GM18507 (cell line): ENCODE results near the gene GNE.
"Not testable (repeated sequence)": the region's sequence is repeated elsewhere in the genome, so short reads cannot be mapped to it uniquely, and the experiment has no call there.

Experiments used
- DNase-seq: peaks from one replicate; pipeline ENCODE4 v3.0.0; 2011; ENCODE audit warnings: low read depth; ENCODE audit not compliant: insufficient read length; ENCODE audit errors: extremely low spot score
- FAIRE-seq: peaks from 2 replicates; lab custom pipeline; 2011; peaks lifted over from hg19 to GRCh38; lab: Jason Lieb, UNC

The GNE gene

DNA sequence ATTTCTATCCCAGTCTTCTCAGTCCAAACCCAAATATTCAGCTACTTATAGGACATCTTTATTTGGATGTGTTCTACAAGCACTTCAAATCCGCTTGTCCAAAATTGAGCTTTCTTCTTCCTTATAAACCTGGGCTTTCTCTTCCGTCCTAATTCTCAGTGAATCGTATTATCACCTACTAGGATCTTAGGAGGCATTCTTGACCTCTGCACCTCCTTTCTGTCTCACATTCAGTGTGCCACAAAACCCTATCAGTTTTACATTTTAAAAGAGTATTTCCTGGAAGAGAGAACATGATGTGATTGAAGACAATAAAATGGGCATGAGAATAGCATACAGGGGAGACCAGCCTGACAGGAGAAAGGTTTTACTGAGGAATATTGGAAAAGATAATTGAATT, 16.8 kb upstream of the GNE start:
- FAIRE-seq (no peak), DNase-seq (no peak)

DNA sequence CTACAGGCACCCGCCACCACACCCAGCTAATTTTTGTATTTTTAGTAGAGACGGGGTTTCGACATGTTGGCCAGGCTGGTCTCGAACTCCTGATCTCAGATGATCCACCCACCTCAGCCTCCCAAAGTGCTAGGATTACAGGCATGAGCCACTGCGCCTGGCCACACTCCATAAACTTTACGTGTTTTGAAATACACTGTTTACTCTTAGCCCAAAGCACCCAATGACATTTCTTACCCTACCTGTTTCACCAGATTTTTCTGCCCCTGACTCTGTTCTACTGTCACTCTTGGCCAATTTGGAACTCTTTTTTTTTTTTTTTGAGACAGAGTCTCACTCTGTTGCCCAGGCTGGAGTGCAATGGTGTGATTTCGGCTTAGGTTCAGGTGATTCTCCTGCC, 15.1 kb upstream of the GNE start:
- not testable (repeated sequence) for FAIRE-seq, DNase-seq

DNA sequence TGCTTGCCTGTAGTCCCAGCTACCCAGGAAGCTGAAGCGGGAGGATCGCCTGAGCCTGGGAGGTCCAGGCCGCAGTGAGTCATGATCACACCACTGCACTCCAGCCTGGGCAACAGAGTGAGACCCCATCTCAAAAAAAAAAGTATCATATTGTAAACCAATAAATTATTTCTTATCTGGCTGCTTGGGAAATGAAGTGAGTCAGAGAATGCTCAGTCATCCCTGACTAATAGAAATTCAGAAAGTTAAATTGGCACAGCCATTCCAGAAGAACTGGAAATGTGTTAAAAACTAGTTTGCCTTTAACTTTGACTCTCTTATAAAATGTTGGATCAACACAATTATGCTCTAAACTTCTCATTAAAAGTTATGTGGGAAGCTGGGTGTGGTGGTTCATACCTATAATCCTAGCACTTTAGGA, 9.8 kb upstream of the GNE start:
- DNase-seq (no peak), FAIRE-seq (no peak)

DNA sequence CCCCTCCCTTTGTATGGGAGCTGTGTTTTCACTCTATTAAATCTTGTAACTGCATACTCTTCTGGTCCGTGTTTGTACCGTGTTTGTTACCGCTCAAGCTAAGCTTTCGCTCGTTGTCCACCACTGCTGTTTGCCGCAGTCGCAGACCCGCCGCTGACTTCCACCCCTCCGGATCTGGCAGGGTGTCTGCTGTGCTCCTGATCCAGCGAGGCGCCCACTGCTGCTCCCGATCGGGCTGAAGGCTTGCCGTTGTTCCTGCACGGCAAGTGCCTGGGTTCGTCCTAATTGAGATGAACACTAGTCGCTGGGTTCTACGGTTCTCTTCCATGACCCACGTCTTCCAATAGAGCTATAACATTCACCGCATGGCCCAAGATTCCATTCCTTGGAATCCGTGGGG, 6.6 kb upstream of the GNE start:
- DNase-seq = no peak
- no peak for FAIRE-seq

DNA sequence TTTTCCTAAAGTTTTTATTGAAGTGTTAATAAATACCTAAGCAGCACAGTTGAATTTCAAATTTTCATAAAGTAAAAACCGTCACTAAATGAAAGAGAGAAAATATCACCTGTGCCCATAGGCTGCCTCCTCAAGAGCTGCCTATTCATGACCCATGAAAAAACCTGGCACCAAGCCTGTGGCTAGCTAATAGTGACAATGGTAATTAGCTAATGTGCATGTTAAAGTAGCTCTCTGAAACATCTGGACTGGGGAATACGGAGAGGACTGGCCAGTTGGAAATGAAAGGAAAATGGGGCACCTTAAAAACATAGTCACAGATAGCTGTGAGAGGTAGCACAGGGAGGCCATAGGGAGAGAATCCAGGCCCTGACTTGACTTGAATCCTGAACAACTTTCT, 5.4 kb upstream of the GNE start:
- no peak for DNase-seq

DNA sequence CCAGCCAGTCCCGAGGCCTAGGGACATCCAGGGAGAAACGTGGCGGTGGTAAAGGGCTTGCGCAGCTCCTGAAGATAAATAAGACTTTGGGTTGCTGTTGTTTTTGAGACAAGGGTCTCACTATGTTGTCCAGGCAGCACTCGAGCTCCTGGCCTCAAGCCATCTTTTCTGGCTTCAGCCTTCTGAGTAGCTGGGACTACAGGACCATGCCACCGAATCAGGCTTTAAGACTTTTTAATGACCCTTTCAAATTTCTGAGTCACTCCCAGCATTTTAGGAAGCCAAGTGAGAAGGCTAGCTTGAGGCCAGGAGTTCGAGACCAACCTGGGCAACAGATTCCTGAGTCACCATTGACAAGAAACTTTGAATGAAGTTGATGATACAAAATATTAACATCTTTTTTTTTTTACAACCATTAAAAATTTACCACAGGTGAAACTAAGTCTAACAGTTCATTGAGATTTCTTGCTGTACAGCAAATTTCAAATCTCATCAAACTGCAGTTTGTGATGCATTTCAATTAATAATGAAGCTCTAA, 817 bp upstream of the GNE start:
- no peak for DNase-seq
- FAIRE-seq = no peak

More for the DNA sequence above, 5.4 kb upstream of the GNE start:
- no peak for FAIRE-seq

DNA sequence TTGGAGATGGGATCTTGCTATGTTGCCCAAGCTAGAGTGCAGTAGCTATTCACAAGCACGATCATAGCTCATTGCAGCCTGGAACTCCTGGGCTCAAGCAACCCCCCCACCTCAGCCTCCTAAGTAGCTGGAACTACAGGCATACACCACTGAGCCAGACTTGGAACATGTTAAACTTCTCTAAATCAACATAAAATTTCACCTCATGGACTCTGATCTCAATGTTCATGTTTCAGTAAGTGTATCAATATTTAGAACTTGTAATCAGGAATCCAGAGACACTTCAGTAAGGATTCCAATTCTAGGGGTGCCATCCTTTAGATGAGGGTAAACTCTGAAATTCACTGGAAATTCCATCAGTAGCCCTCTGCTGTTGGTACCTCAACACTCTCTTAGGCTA, 6.8 kb downstream of the GNE start:
- DNase-seq (no peak), FAIRE-seq (no peak)

DNA sequence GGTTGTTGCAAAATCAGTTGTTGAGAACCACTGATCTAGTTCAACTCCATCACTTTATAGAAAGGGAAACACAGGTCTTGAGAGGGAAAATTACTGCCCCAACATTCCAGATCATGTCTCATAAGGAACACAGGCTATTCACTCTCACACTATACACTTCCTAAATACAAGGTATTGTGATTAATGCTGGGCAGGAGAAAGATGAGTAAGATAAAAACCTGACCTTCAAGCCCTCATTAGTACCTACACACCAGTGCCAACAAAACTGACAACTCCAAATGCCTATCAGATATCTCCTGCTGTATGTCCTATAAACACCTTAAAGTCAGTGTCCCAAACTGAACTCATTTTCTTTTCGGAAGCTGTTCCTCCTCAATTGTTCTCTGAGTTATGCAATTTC, 8.2 kb downstream of the GNE start:
- DNase-seq (no peak), FAIRE-seq (peak; percentile 18)

DNA sequence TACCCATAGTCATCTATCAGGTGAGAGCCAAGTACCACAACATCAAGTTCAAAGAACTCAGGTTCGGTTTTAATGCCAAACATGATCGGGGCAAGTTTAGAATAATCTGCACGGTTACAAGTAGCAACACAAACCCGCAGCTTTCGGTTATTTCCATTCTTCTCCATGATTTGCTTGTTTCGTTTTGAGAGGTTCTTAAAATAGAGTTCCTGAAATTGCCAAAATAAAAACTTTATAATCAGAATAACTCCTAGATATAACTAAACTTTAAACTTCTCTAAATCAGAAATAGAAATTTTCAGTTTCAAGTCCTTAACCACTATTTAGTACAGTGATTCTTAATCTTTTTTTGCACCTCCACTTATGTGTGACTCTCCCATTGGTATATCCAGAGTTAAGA, 9.1 kb downstream of the GNE start:
- DNase-seq = no peak
- FAIRE-seq = peak; percentile 71

DNA sequence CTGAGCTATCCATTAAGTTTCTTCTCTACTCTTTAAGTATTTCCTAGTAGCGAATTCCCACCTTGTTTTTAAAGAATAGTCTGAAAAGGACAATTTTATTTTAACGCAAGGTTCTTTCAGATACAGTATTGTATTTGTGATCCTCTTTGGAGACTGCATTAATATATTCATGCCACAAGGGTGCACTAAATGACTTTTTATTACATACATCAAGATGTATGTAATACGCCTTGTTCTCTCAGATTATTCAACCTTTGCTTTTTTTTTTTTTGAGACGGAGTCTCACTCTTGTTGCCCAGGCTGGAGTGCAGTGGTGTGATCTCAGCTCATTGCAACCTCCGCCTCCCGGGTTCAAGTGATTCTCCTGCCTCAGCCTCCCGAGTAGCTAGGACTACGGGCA, 10.2 kb downstream of the GNE start:
- not testable (repeated sequence) for DNase-seq

DNA sequence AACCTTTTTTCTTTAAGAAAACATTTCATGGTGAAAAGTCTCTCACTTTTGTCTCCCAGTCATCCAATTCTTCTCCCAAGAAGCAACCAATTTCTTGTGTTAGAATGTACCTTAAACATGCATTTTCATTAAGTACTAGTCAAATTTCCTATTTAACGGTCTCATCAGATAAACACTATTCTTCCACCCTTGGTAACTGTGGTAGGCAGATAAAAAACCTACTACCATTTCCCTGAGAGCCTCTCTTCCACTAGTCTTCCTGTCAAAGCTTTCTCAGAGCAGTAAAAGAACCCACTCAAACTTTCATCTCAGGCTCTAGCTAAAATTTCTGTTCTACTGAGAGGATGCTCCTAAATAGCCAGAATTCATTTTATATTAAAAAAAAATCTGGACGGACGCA, 10.9 kb downstream of the GNE start:
- DNase-seq (no peak), FAIRE-seq (no peak)

More for the DNA sequence above, 10.2 kb downstream of the GNE start:
- FAIRE-seq = peak; percentile 31

DNA sequence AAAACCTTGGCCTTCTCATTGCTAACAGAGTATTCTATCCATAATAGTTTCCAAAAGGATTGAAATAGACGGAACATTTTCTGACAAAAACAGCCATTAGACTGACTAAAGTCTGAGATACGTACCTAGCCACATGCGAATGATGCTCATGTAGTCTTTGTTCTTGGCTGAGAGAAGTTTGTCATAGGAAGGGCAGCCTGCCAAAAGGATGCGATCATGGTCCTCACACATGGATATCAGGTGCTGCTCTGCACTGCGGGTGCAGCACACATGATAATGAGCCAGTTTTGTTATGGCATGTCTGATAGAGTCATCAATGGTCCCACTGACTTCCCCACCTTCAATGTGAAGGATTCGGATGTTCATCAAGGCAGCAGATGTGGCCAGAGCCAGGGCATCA, 12.3 kb downstream of the GNE start:
- no peak for DNase-seq
- no peak for FAIRE-seq

DNA sequence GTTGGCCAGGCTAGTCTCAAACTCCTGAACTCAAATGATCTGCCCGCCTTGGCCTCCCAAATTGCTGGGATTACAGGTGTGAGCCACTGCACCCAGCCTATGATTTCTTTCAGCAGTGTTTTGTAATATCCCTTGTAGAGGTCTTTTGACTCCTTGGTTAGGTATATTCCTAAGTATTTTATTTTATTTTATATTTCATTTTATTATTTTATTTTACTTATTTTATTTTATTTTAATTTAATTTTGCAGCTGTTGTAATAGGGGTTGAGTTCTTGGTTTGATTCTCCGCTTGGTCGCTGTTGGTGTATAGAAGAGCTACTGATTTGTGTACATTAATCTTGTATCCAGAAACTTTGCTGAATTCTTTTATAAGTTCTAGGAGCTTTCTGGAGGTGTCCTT, 18.6 kb downstream of the GNE start:
- not testable (repeated sequence) for FAIRE-seq, DNase-seq

DNA sequence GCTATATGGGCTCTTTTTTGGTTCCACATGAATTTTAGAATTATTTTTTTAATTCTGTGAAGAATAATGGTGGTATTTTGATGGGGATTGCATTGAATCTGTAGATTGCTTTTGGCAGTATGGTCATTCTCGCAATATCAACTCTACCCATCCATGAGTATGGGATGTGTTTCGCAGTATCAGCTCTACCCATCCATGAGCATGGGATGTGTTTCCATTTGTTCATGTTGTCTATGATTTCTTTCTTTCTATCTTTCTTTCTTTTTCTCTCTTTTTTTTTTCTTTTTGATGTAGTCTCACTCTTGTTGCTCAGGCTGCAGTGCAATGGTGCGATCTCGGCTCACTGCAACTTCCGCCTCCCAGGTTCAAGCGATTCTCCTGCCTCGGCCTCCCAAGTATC, 19.0 kb downstream of the GNE start:
- not testable (repeated sequence) for DNase-seq

DNA sequence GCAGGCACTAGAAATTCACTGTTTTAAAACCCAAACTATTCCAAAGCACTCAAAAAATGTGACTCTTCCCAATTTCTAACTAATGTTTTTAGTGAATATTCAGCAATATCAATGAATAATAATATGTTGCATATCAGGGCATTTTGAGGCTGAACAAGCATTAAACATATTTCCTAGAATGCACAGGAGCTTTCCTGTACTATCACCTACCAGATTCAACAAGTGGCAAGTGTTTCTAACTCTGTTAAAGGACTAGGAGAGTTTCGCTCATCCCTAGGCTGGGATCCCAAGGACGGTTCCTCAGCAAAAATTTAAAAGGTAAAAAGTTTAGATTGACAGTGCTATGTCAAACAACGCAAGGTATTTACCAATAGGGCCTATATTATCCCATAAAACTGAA, 21.0 kb downstream of the GNE start:
- FAIRE-seq (no peak), DNase-seq (no peak)

More for the DNA sequence above, 19.0 kb downstream of the GNE start:
- FAIRE-seq = not testable (repeated sequence)

DNA sequence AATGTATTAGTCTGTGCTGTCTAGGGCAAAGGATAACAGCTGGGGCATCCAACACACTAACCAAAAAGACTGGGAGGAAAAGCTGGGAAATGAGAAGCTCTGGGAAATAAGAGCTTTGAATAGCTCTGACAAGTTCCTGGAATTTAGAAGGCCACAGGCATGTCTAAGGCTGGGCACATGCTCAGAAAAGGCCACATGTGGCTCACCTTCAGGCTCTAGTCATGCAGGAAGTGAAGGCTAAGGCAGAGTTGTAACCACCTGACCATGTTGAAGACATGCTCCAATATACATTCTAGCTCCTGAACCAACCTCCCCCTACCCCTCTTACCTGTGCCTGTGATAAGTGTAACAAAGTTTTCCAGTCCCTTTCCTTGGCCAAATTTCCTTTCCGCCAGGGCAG, 35.8 kb downstream of the GNE start:
- DNase-seq = no peak
- FAIRE-seq = no peak

DNA sequence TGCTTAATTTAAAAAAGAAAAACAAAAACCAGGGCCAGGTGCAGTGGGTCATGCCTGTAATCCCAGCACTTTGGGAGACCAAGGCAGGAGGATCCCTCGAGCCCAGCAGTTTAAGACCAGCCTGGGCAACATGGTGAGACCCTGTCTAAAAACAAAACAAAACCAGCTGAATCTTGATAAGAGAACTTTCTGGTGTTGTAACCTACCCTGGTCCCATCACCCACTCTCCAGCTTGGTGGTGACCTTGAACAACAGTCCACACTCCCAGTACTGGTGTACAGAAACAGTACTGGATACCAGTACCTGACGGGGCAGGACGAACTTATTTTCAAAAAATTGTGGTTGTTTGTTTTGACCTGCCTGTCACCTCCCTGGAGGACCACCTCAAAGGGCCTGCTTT, 36.6 kb downstream of the GNE start:
- FAIRE-seq = no peak
- DNase-seq = no peak

DNA sequence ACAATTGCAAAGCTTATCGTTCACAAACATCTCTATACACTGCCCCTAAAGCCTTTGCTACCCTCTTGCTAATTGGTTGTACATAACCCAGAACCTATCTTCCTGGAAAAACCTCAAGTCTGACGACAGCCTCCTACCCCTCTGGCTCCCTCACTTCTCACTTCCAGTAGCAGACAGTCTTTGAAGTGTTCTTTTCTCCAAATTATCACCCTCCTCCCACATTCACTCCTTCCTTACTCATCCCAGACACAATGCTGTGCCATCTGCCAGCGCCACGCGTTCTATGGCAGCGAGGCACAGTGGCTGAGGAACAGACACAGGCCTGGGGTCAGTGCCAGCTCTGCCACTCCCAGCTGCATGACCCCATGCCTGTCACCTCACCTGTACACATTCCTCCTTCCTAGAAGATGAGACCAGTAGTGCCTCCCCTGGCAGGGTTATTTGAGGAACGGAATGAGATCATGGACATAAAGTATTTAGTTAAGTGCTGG, 39.8 kb downstream of the GNE start:
- no peak for DNase-seq
- FAIRE-seq = no peak

DNA sequence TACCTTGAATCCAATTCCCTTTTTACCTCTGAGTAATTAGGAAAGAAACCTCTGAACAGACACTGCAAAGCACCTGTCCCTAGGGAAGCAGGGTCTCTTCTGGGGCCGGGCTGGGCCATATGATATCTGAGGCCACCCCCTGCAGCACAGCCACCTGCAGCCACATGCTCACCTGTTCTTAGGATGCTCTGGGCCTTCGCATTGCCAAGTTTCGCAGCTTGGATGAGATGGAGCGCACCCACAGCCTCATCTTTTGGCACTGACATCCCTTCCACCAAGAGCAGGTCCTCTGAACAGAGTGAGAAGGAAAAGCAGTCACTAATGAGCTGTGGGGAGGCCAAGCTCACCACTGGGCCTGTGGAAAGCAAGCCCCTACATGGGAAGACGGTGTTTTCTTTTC, 40.2 kb downstream of the GNE start:
- FAIRE-seq (no peak), DNase-seq (no peak)

DNA sequence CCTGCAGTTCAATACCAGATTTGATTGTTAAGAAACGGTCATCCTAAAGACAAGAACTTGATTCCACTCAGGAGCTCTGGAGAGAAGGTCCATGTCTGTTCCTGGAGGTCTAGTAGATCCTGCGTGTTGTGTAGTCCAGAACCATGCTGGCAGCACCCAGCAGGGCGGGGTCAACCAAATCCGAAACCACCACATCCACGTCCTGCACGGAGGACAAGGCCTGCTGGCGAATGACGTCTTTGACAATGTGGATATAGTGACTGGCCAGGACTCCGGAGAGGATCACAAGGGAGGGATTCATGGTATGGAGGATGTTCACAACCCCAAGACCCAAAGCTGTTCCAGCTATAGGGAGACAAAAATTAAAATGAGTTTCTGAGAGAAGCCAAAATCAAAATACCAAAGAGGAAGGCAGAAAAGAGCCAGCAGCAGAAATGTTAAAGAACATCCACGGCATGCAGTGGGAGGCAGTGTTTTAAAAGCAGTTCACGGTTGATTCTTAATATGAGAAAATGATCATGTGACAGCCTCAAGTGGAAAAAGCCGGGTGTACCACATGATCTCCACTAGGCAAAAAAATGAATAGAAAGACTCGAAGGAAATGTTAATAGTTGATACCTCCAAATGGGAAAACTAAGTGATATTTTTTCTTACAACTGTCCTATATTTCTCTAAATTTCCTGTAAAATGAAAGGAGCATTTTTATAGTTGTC, 40.8 kb downstream of the GNE start:
- no peak for FAIRE-seq
- no peak for DNase-seq

DNA sequence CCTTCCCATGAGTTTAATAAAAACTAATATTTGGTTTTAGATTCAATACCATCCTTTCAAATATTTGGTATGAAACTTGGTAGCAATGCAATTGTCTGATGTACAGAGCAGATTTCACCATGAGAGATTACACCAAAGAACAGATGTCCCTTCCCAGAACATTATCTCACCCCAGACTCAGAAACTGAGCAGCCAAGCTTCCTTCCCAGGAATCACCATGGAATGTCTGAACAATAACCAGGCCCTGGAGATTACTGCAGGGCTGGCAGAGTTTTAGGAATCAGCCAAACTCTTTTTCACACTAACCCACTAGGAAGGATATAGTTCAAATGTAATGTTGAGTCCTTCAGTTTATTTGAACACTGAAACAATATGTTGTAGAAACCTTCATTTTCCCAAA, 43.7 kb downstream of the GNE start:
- DNase-seq (no peak), FAIRE-seq (no peak)
